WTC11 (cell line): Measurements from ENCODE around the gene NKD1. TPM values are rescaled to one million over a fixed set of nuclear protein-coding genes. Genes with fewer than 3 reads are reported as not detected.
A peak's percentile ranks its signal among the peaks of the same experiment; 100 is the strongest.

Experiments used
- ATAC-seq: fragments of 200-7000 bp; cut with Tn5 transposase; 2 replicates; pipeline ENCODE4 v1.10.0; 2021; ENCODE audit warnings: mild to moderate bottlenecking, moderate library complexity
- CTCF ChIA-PET: fragments of 300-600 bp; sonication (Branson Sonifier 250); formaldehyde crosslinking; loops from one replicate; lab custom pipeline; 2021; ENCODE audit warnings: antibody characterized with exemption; lab: Charles Lee
- POLR2A ChIA-PET: fragments of 350-600 bp; sonication (Branson Sonifier 250); formaldehyde crosslinking; loops from one replicate; lab custom pipeline; 2021; ENCODE audit warnings: antibody characterized with exemption; lab: Charles Lee
- DNase-seq: peaks from one replicate; pipeline ENCODE4 v3.0.0; 2021; ENCODE audit warnings: low spot score
- H3K27ac Mint-ChIP-seq: 2 replicates; pipeline ENCODE4 v1.8.0; 2021; ENCODE audit warnings: mixed read lengths
- H3K27me3 Mint-ChIP-seq: 2 replicates; pipeline ENCODE4 v1.8.0; 2021; ENCODE audit warnings: low read depth, mild to moderate bottlenecking, moderate library complexity, mixed read lengths
- H3K36me3 Mint-ChIP-seq: 2 replicates; pipeline ENCODE4 v1.8.0; 2021; ENCODE audit warnings: mixed read lengths
- H3K4me1 Mint-ChIP-seq: 2 replicates; pipeline ENCODE4 v1.8.0; 2022; ENCODE audit warnings: mixed read lengths
- H3K4me3 Mint-ChIP-seq: 2 replicates; pipeline ENCODE4 v1.8.0; 2021; ENCODE audit warnings: mild to moderate bottlenecking, moderate library complexity, mixed read lengths
- H3K9me3 Mint-ChIP-seq: 2 replicates; pipeline ENCODE4 v1.8.0; 2021; ENCODE audit warnings: mixed read lengths
- AR ChIP-seq: fragments of 250-450 bp; sonication (Bioruptor Pico); IDR thresholded peaks from 2 replicates; pipeline ENCODE4 v1.9.0; 2021; ENCODE audit warnings: mild to moderate bottlenecking
- ATF1 ChIP-seq: sonication (generic); formaldehyde crosslinking; IDR thresholded peaks from 2 replicates; pipeline ENCODE4 v1.8.1; 2023; ENCODE audit warnings: mild to moderate bottlenecking, moderate library complexity, missing genetic modification reagents
- CREB1 ChIP-seq: sonication (generic); formaldehyde crosslinking; IDR thresholded peaks from 2 replicates; pipeline ENCODE4 v1.8.0; 2023; ENCODE audit warnings: mild to moderate bottlenecking, missing genetic modification reagents
- CREM ChIP-seq: sonication (generic); formaldehyde crosslinking; IDR thresholded peaks from 2 replicates; pipeline ENCODE4 v1.8.1; 2022; ENCODE audit warnings: mild to moderate bottlenecking, missing genetic modification reagents, moderate library complexity
- ERG ChIP-seq: fragments of 250-450 bp; sonication (Bioruptor Pico); IDR thresholded peaks from 2 replicates; pipeline ENCODE4 v1.8.0; 2021; ENCODE audit warnings: mild to moderate bottlenecking
- ESRRA ChIP-seq: sonication (generic); formaldehyde crosslinking; IDR thresholded peaks from 2 replicates; pipeline ENCODE4 v1.8.1; 2022; ENCODE audit warnings: mild to moderate bottlenecking, missing genetic modification reagents, borderline replicate concordance
- FOXJ3 ChIP-seq: sonication (generic); formaldehyde crosslinking; IDR thresholded peaks from 2 replicates; pipeline ENCODE4 v1.9.0; 2021; ENCODE audit warnings: missing genetic modification reagents, mild to moderate bottlenecking, borderline replicate concordance
- FOXK1 ChIP-seq: sonication (generic); formaldehyde crosslinking; IDR thresholded peaks from 2 replicates; pipeline ENCODE4 v1.8.0; 2022; ENCODE audit warnings: mild to moderate bottlenecking, moderate library complexity, missing genetic modification reagents
- FOXP1 ChIP-seq: sonication (generic); formaldehyde crosslinking; IDR thresholded peaks from 2 replicates; pipeline ENCODE4 v1.8.0; 2022; ENCODE audit warnings: missing genetic modification reagents, mild to moderate bottlenecking, moderate library complexity, borderline replicate concordance
- FOXP4 ChIP-seq: sonication (generic); formaldehyde crosslinking; IDR thresholded peaks from 2 replicates; pipeline ENCODE4 v1.8.0; 2022; ENCODE audit warnings: mild to moderate bottlenecking, missing genetic modification reagents
- GRHL2 ChIP-seq: fragments of 250-450 bp; sonication (Bioruptor Pico); IDR thresholded peaks from 2 replicates; pipeline ENCODE4 v1.8.0; 2022; ENCODE audit warnings: mild to moderate bottlenecking, moderate library complexity; ENCODE audit not compliant: insufficient replicate concordance, severe bottlenecking
- HMGA2 ChIP-seq: fragments of 250-450 bp; sonication (Bioruptor Pico); IDR thresholded peaks from 2 replicates; pipeline ENCODE4 v1.4.0; 2021; ENCODE audit warnings: mild to moderate bottlenecking, moderate library complexity
- KAT7 ChIP-seq: sonication (generic); formaldehyde crosslinking; IDR thresholded peaks from 2 replicates; pipeline ENCODE4 v1.8.1; 2023; ENCODE audit warnings: missing genetic modification reagents, mild to moderate bottlenecking, borderline replicate concordance
- MLX ChIP-seq: sonication (generic); formaldehyde crosslinking; IDR thresholded peaks from 2 replicates; pipeline ENCODE4 v1.8.1; 2023; ENCODE audit warnings: mild to moderate bottlenecking, missing genetic modification reagents, moderate library complexity
- MXD4 ChIP-seq: fragments of 250-450 bp; sonication (Bioruptor Pico); IDR thresholded peaks from 2 replicates; pipeline ENCODE4 v1.8.0; 2021; ENCODE audit warnings: mild to moderate bottlenecking, moderate library complexity, borderline replicate concordance
- MYBL2 ChIP-seq: sonication (generic); formaldehyde crosslinking; IDR thresholded peaks from 2 replicates; pipeline ENCODE4 v1.8.1; 2023; ENCODE audit warnings: mild to moderate bottlenecking, moderate library complexity, missing genetic modification reagents
- RORB ChIP-seq: fragments of 250-450 bp; sonication (Bioruptor Pico); IDR thresholded peaks from 2 replicates; pipeline ENCODE4 v1.9.0; 2021; ENCODE audit warnings: mild to moderate bottlenecking
- SP1 ChIP-seq: sonication (generic); formaldehyde crosslinking; conservative IDR thresholded peaks from 2 replicates; pipeline ENCODE4 v1.8.1; 2022; ENCODE audit warnings: missing genetic modification reagents
- TCF7 ChIP-seq: sonication (generic); formaldehyde crosslinking; IDR thresholded peaks from 2 replicates; pipeline ENCODE4 v1.8.0; 2022; ENCODE audit warnings: mild to moderate bottlenecking, low read depth, missing genetic modification reagents, moderate library complexity
- TEAD4 ChIP-seq: sonication (generic); formaldehyde crosslinking; IDR thresholded peaks from 2 replicates; pipeline ENCODE4 v1.8.0; 2022; ENCODE audit warnings: mild to moderate bottlenecking, missing genetic modification reagents
- ZBTB43 ChIP-seq: sonication (generic); formaldehyde crosslinking; IDR thresholded peaks from 2 replicates; pipeline ENCODE4 v1.8.1; 2023; ENCODE audit warnings: mild to moderate bottlenecking, missing genetic modification reagents
- ZNF219 ChIP-seq: sonication (generic); formaldehyde crosslinking; IDR thresholded peaks from 2 replicates; pipeline ENCODE4 v1.8.0; 2023; ENCODE audit warnings: missing genetic modification reagents, mild to moderate bottlenecking, borderline replicate concordance
- ZNF232 ChIP-seq: sonication (generic); formaldehyde crosslinking; IDR thresholded peaks from 2 replicates; pipeline ENCODE4 v1.8.0; 2022; ENCODE audit warnings: mild to moderate bottlenecking, missing genetic modification reagents
- ZNF317 ChIP-seq: sonication (generic); formaldehyde crosslinking; IDR thresholded peaks from 2 replicates; pipeline ENCODE4 v1.8.1; 2023; ENCODE audit warnings: low read depth, mild to moderate bottlenecking, moderate library complexity, missing genetic modification reagents, borderline replicate concordance
- ZNF416 ChIP-seq: fragments of 250-450 bp; sonication (Bioruptor Pico); IDR thresholded peaks from 2 replicates; pipeline ENCODE4 v1.9.0; 2021; ENCODE audit warnings: mild to moderate bottlenecking, inconsistent platforms
- ZNF423 ChIP-seq: fragments of 250-450 bp; sonication (Bioruptor Pico); IDR thresholded peaks from 2 replicates; pipeline ENCODE4 v2.1.2; 2022; ENCODE audit warnings: mild to moderate bottlenecking, moderate library complexity
- total RNA-seq: library from RNA; stranded (reverse); gene quantifications from 3 replicates; pipeline ENCODE4 v1.2.3, GENCODE V29; 2021

NKD1 gene
- total RNA-seq, 1 experiment from 2014 or later, result 6.0 TPM

GRCh38 chr16:50666658-50667496, 118.7 kb downstream of the NKD1 start:
- CTCF ChIA-PET, result interaction anchor here (0.5 to 9.6 kb wide), 45 partner anchors 10 to 461 kb away, joined by 3 to 236 read pairs (median 5); partner anchors contain the start of genes CYLD, NKD1 and SNX20
- POLR2A ChIA-PET, result no interaction called here
- no peak for TF ChIP-seq ATF1 (CRISPR knock-in tag)
- no peak for TF ChIP-seq FOXJ3 (CRISPR knock-in tag)
- no peak for TF ChIP-seq CREM (CRISPR knock-in tag)
- TF ChIP-seq KAT7 (CRISPR knock-in tag), result no peak
- TF ChIP-seq AR, result no peak
- no peak for TF ChIP-seq MLX (CRISPR knock-in tag)
- TF ChIP-seq CREB1 (CRISPR knock-in tag), result no peak
- no peak for TF ChIP-seq RORB (CRISPR knock-in tag)
- no peak for TF ChIP-seq ZNF416 (CRISPR knock-in tag)
- TF ChIP-seq ZNF423 (CRISPR knock-in tag), result no peak
- Mint-ChIP-seq H3K9me3 (peaks cover 24% of the 10 kb centered on the region), H3K36me3 (peaks cover 7% of the 10 kb centered on the region), H3K27ac (no peak overlapping the region), H3K4me1 (peaks cover 16% of the 10 kb centered on the region), H3K4me3 (no peak overlapping the region), H3K27me3 (peaks cover 5% of the 10 kb centered on the region)
- peak; percentile 22 for DNase-seq
- ATAC-seq, result peak; percentile 46

GRCh38 chr16:50667497-50668367, 119.5 kb downstream of the NKD1 start:
- peaks cover 5% of the 10 kb centered on the region for H3K27me3 Mint-ChIP-seq
- POLR2A ChIA-PET, result no interaction called here
- CTCF ChIA-PET, result interaction anchor here (0.5 to 9.6 kb wide), 45 partner anchors 10 to 462 kb away, joined by 3 to 236 read pairs (median 5); partner anchors contain the start of genes CYLD, NKD1 and SNX20
- no peak overlapping the region for H3K4me3 Mint-ChIP-seq
- peak overlapping the region; percentile 42; the same call in 1 of the 2 replicates for H3K27ac Mint-ChIP-seq
- ATAC-seq, result no peak
- peaks cover 16% of the 10 kb centered on the region for H3K4me1 Mint-ChIP-seq
- TF ChIP-seq FOXK1 (CRISPR knock-in tag) (no peak), ERG (CRISPR knock-in tag) (no peak), ZNF423 (CRISPR knock-in tag) (no peak), MYBL2 (no peak), ZNF232 (CRISPR knock-in tag) (no peak), TEAD4 (CRISPR knock-in tag) (no peak), TCF7 (no peak), FOXP4 (CRISPR knock-in tag) (no peak), SP1 (CRISPR knock-in tag) (no peak), ZNF317 (CRISPR knock-in tag) (no peak), FOXP1 (CRISPR knock-in tag) (no peak), GRHL2 (CRISPR knock-in tag) (no peak), ZBTB43 (CRISPR knock-in tag) (no peak), HMGA2 (CRISPR knock-in tag) (no peak), ESRRA (no peak), ZNF219 (no peak), MXD4 (CRISPR knock-in tag) (no peak)
- TF ChIP-seq, all 79 proteins: peak for 0
- Mint-ChIP-seq H3K9me3 (peaks cover 25% of the 10 kb centered on the region), H3K36me3 (peaks cover 14% of the 10 kb centered on the region)
- DNase-seq, result no peak
